CD8-positive, alpha-beta memory T cell (primary cell): ENCODE results near the gene NYAP2. TPM values are rescaled to one million over a fixed set of nuclear protein-coding genes. Genes with fewer than 3 reads are reported as not detected.
A peak's percentile ranks its signal among the peaks of the same experiment; 100 is the strongest.

Source experiments
- CTCF ChIA-PET: fragments of 350-600 bp; sonication (Branson Sonifier 250); formaldehyde crosslinking; loops from one replicate; lab custom pipeline; 2021; ENCODE audit warnings: antibody characterized with exemption; lab: Charles Lee
- POLR2A ChIA-PET: fragments of 350-600 bp; sonication (Branson Sonifier 250); formaldehyde crosslinking; loops from one replicate; lab custom pipeline; 2021; ENCODE audit warnings: antibody characterized with exemption; lab: Charles Lee
- DNase-seq, 5 donors: peaks; one replicate each; pipeline versions ENCODE4 v3.0.0 to v3.0.0-alpha.2; 2020 to 2022; ENCODE audit warnings: mixed read lengths in 1 of 5
- H3K27ac ChIP-seq: one replicate; pipeline ENCODE4 v1.7.0; 2013; ENCODE audit warnings: low read depth, mild to moderate bottlenecking, low read length, moderate library complexity
- H3K27me3 ChIP-seq: 2 replicates; pipeline ENCODE4 v1.7.0; 2013; ENCODE audit warnings: low read length, mild to moderate bottlenecking; ENCODE audit not compliant: insufficient read depth, poor library complexity, severe bottlenecking
- H3K36me3 ChIP-seq: 2 replicates; pipeline ENCODE4 v1.7.0; 2013; ENCODE audit warnings: mild to moderate bottlenecking, low read length, moderate library complexity; ENCODE audit not compliant: insufficient read depth
- H3K4me1 ChIP-seq: 2 replicates; pipeline ENCODE4 v1.7.0; 2013; ENCODE audit warnings: mild to moderate bottlenecking, low read length, moderate library complexity; ENCODE audit not compliant: insufficient read depth
- H3K4me3 ChIP-seq: 2 replicates; pipeline ENCODE4 v1.7.0; 2013; ENCODE audit warnings: mild to moderate bottlenecking, low read length
- H3K9me3 ChIP-seq: 2 replicates; pipeline ENCODE4 v1.7.0; 2013; ENCODE audit warnings: mild to moderate bottlenecking, low read length
- H3K27ac Mint-ChIP-seq, 8 donors: one replicate each; pipeline ENCODE4 v1.8.0; 2020 to 2021; ENCODE audit warnings: mixed read lengths in 8 of 8, mild to moderate bottlenecking in 6 of 8, inconsistent platforms in 3 of 8, moderate library complexity in 3 of 8
- H3K27me3 Mint-ChIP-seq, 2 donors: one replicate each; pipeline ENCODE4 v1.8.0; 2020 to 2021; ENCODE audit warnings: mixed read lengths in 2 of 2, mild to moderate bottlenecking in 1 of 2, moderate library complexity in 1 of 2
- H3K36me3 Mint-ChIP-seq, 3 donors: one replicate each; pipeline ENCODE4 v1.8.0; 2020 to 2021; ENCODE audit warnings: mixed read lengths in 3 of 3, inconsistent platforms in 1 of 3, mild to moderate bottlenecking in 1 of 3
- H3K4me1 Mint-ChIP-seq, 3 donors: one replicate each; pipeline ENCODE4 v1.8.0; 2020 to 2021; ENCODE audit warnings: mixed read lengths in 3 of 3, inconsistent platforms in 1 of 3, mild to moderate bottlenecking in 1 of 3
- H3K4me3 Mint-ChIP-seq, 7 donors: one replicate each; pipeline ENCODE4 v1.8.0; 2020 to 2021; ENCODE audit warnings: mixed read lengths in 7 of 7, mild to moderate bottlenecking in 6 of 7, moderate library complexity in 4 of 7, inconsistent platforms in 2 of 7
- H3K9me3 Mint-ChIP-seq, 5 donors: one replicate each; pipeline ENCODE4 v1.8.0; 2020 to 2022; ENCODE audit warnings: mixed read lengths in 5 of 5, mild to moderate bottlenecking in 3 of 5, moderate library complexity in 2 of 5, inconsistent platforms in 1 of 5
- polyA plus RNA-seq: library from polyadenylated mRNA; unstranded; fragments of 300-500 nt; fragmentation: Illumina TruSeq; gene quantifications from one replicate; pipeline ENCODE4 v1.2.3, GENCODE V29; 2021
- total RNA-seq, 2 experiments: library from RNA; stranded (reverse); gene quantifications; one replicate each; pipeline ENCODE4 v1.2.3, GENCODE V29; 2021

NYAP2 gene
- total and polyA plus RNA-seq, 3 experiments from 2014 or later = not detected

GRCh38 chr2:225458431-225459117 is 59.1 kb downstream of the NYAP2 start:
- no peaks in the 10 kb centered on the region for H3K27me3 ChIP-seq
- Mint-ChIP-seq H3K36me3 (peaks cover 0 to 3% (median 0%) of the 10 kb centered on the region in 3 donors), H3K27ac (no peak overlapping the region), H3K27me3 (peaks cover 0 to 25% of the 10 kb centered on the region in 2 donors), H3K9me3 (no peaks in the 10 kb centered on the region), H3K4me1 (peaks cover under 1 to 5% (median 3%) of the 10 kb centered on the region in 3 donors), H3K4me3 (no peak overlapping the region)
- no peaks in the 10 kb centered on the region for H3K9me3 ChIP-seq
- no peak overlapping the region for H3K4me3 ChIP-seq
- CTCF ChIA-PET = no interaction called here
- H3K36me3 ChIP-seq = no peaks in the 10 kb centered on the region
- POLR2A ChIA-PET = no interaction called here
- no peak overlapping the region for H3K27ac ChIP-seq
- no peak for DNase-seq
- peaks cover under 1% of the 10 kb centered on the region for H3K4me1 ChIP-seq

- Mint-ChIP-seq H3K4me1 (peaks cover 16 to 23% (median 21%) of the 10 kb centered on the region in 3 donors), H3K36me3 (peaks cover 0 to 3% (median 2%) of the 10 kb centered on the region in 3 donors), H3K27me3 (peaks cover 0 to 17% of the 10 kb centered on the region in 2 donors), H3K4me3 (peak overlapping the region in 1 of 7 donors; percentile 52), H3K9me3 (no peaks in the 10 kb centered on the region), H3K27ac (no peak overlapping the region)
- no peak for DNase-seq
- CTCF ChIA-PET = no interaction called here
- POLR2A ChIA-PET = no interaction called here
- Histone ChIP-seq H3K4me3 (no peak overlapping the region), H3K27me3 (no peaks in the 10 kb centered on the region), H3K9me3 (no peaks in the 10 kb centered on the region), H3K4me1 (peaks cover 11% of the 10 kb centered on the region), H3K27ac (no peak overlapping the region), H3K36me3 (no peaks in the 10 kb centered on the region)
These were observed 62.9 kb downstream of the NYAP2 start for GRCh38 chr2:225462417-225462816.

DNA sequence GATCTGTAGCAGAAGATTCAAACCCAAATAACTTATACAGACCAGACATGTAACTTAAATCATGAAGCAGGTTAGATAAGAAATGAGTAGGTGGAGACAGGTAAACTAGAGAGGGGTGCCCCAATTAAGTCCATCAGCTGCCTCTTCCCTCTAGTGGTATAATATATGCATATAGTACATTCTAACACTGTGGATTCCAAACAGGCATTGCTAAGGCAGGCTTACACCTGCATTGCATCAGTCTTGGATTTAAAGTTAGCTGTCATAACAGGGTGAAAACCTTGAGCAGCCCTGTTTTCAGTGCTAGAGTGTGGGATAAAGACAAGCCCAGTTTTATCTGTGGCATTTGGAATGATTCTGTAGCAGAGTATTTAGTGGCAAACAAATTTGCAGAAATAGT is 63.4 kb downstream of the NYAP2 start:
- Mint-ChIP-seq H3K27ac (no peak overlapping the region), H3K4me3 (peak overlapping the region in 3 of 7 donors; percentile 11 to 52 (median 33)), H3K9me3 (no peaks in the 10 kb centered on the region), H3K36me3 (peaks cover 0 to 3% (median 2%) of the 10 kb centered on the region in 3 donors), H3K4me1 (peaks cover 16 to 23% (median 21%) of the 10 kb centered on the region in 3 donors), H3K27me3 (peaks cover 0 to 13% of the 10 kb centered on the region in 2 donors)
- CTCF ChIA-PET = no interaction called here
- H3K36me3 ChIP-seq = no peaks in the 10 kb centered on the region
- H3K27ac ChIP-seq = no peak overlapping the region
- H3K4me1 ChIP-seq = peaks cover 11% of the 10 kb centered on the region
- H3K9me3 ChIP-seq = no peaks in the 10 kb centered on the region
- POLR2A ChIA-PET = no interaction called here
- H3K4me3 ChIP-seq = no peak overlapping the region
- H3K27me3 ChIP-seq = no peaks in the 10 kb centered on the region
- no peak for DNase-seq

- CTCF ChIA-PET = no interaction called here
- Mint-ChIP-seq H3K27ac (peak overlapping the region in 1 of 8 donors; percentile 57), H3K4me1 (peaks cover 16 to 23% (median 21%) of the 10 kb centered on the region in 3 donors), H3K9me3 (no peaks in the 10 kb centered on the region), H3K36me3 (peaks cover 0 to 5% (median 2%) of the 10 kb centered on the region in 3 donors), H3K27me3 (peaks cover 0 to 13% of the 10 kb centered on the region in 2 donors), H3K4me3 (peak overlapping the region in 1 of 7 donors; percentile 80)
- H3K27me3 ChIP-seq = no peaks in the 10 kb centered on the region
- no peaks in the 10 kb centered on the region for H3K36me3 ChIP-seq
- no peak overlapping the region for H3K27ac ChIP-seq
- DNase-seq = no peak
- no peaks in the 10 kb centered on the region for H3K9me3 ChIP-seq
- POLR2A ChIA-PET = no interaction called here
- peaks cover 11% of the 10 kb centered on the region for H3K4me1 ChIP-seq
- H3K4me3 ChIP-seq = no peak overlapping the region
These were observed 63.9 kb downstream of the NYAP2 start for GRCh38 chr2:225463449-225463848.

DNA sequence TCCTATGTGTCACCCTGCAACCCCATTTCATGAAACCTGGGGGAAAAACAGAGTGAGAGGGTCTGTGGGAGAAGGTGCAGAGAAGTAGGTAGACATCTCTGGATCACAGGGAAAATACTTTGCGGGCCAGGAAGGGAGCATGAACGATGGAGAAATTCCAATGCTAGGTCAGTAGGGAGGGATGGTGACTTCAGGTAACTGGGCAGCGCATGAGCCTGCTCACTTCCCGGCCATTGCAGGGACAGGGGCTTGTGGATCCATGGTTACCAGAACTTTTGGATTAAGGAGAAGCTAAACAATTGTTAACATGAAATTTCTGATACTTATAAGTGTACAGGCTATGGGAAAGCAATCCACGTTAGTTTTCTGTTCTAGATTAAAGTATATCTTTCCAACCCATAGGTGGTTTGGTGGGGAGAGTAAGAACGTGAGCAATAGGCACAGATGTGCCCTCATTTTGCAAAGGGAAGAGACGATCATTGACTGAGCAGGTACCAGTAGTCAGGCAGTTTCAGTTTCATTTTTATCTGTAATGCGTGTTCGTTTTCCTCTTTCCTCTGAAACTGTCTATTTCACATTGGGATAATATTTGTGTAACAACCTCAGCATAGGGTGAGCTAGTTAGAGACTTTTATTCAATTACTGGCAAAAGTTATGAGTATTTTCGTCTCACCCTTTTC is 65.0 kb downstream of the NYAP2 start:
- Mint-ChIP-seq H3K4me3 (peak overlapping the region; percentile 76 to 93 (median 85)), H3K27me3 (peaks cover 1 to 9% of the 10 kb centered on the region in 2 donors)
- CTCF ChIA-PET = no interaction called here

DNA sequence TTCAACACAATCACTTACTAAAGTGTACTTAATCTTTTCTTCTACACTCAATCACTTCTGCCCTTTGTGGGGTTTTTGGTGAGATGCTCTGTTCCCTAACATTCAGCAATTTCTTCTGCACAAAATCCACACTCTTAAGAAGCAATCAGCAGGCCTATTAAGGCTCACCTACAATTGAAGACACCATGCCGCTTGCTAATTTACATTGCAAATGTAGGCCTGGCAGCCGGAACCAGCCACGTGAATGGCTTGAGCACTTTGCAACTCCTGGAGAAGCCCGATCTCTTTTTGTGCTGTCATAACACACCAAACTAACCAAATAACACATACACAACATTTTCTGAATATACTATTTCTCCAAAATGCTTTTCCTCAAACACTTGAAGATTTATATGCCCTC is 66.3 kb downstream of the NYAP2 start:
- Mint-ChIP-seq H3K4me3 (peak overlapping the region in 6 of 7 donors; percentile 10 to 59 (median 32)), H3K36me3 (peaks cover 0 to 5% (median 2%) of the 10 kb centered on the region in 3 donors), H3K27ac (peak overlapping the region in 1 of 8 donors; percentile 74), H3K27me3 (peaks cover 1 to 3% of the 10 kb centered on the region in 2 donors), H3K4me1 (peaks cover 16 to 23% (median 21%) of the 10 kb centered on the region in 3 donors), H3K9me3 (peaks cover 0 to 3% (median 0%) of the 10 kb centered on the region in 5 donors)
- no peaks in the 10 kb centered on the region for H3K9me3 ChIP-seq
- no peaks in the 10 kb centered on the region for H3K27me3 ChIP-seq
- H3K4me1 ChIP-seq = peaks cover 11% of the 10 kb centered on the region
- no peak overlapping the region for H3K27ac ChIP-seq
- H3K4me3 ChIP-seq = no peak overlapping the region
- H3K36me3 ChIP-seq = no peaks in the 10 kb centered on the region
- ChIA-PET CTCF (no interaction called here), POLR2A (no interaction called here)
- no peak for DNase-seq

More for the DNA sequence above, 65.0 kb downstream of the NYAP2 start:
- peak in 2 of 5 donors; percentile 25 to 30 for DNase-seq
- Mint-ChIP-seq H3K9me3 (peaks cover 0 to 2% (median 0%) of the 10 kb centered on the region in 5 donors), H3K4me1 (peaks cover 16 to 23% (median 21%) of the 10 kb centered on the region in 3 donors), H3K27ac (peak overlapping the region; percentile 17 to 92 (median 84)), H3K36me3 (peaks cover 0 to 8% (median 2%) of the 10 kb centered on the region in 3 donors)
- POLR2A ChIA-PET = no interaction called here
- Histone ChIP-seq H3K4me1 (peaks cover 11% of the 10 kb centered on the region), H3K27ac (no peak overlapping the region), H3K4me3 (peak overlapping the region; percentile 59), H3K36me3 (no peaks in the 10 kb centered on the region), H3K27me3 (no peaks in the 10 kb centered on the region), H3K9me3 (no peaks in the 10 kb centered on the region)

DNA sequence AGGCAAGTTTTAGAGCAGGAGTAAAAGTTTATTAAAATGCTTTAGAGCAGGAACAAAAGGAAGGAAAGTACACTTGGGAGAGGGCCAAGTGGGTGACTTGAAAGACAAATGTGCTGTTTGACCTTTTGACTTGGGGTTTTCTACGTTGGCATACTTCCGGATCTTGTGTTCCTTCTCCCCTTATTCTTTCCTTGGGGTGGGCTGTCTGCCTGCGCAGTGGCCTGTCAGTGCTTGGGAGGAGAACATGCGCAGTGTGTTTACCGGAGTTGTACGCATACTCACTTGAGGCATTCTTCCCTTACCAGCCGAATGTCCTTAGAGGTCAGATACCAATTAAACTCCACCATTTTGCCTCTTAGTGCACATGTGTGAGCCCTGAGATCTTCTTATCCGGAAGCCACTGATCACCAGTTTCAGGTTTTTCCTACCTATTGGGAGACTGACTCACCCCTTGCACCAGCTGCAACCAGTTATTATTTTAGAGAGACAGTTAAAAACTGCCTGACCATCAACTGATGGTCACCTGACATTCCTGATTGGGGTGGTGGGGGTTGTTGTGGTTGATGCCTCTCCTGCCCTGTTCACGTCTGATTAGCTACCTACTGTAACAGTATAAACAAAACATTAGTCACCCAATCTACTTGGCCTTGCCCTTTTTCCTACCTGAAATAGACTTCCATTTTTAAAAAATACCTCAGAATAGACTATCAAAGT is 67.5 kb downstream of the NYAP2 start:
- CTCF ChIA-PET = interaction anchor here (0.5 kb wide), 1 partner anchor 980 kb away, joined by 4 read pairs; no protein-coding TSS in a partner anchor

More for the DNA sequence above, 67.5 kb downstream of the NYAP2 start:
- no peak for DNase-seq
- H3K4me3 ChIP-seq = no peak overlapping the region
- POLR2A ChIA-PET = no interaction called here
- Mint-ChIP-seq H3K36me3 (peaks cover 0 to 5% (median 2%) of the 10 kb centered on the region in 3 donors), H3K27me3 (peaks cover 0 to 1% of the 10 kb centered on the region in 2 donors), H3K4me1 (peaks cover 16 to 23% (median 21%) of the 10 kb centered on the region in 3 donors), H3K27ac (peak overlapping the region in 1 of 8 donors; percentile 34), H3K4me3 (peak overlapping the region in 1 of 7 donors; percentile 35), H3K9me3 (peaks cover 0 to 3% (median 0%) of the 10 kb centered on the region in 5 donors)
- no peaks in the 10 kb centered on the region for H3K27me3 ChIP-seq
- H3K36me3 ChIP-seq = no peaks in the 10 kb centered on the region
- H3K27ac ChIP-seq = no peak overlapping the region
- no peaks in the 10 kb centered on the region for H3K9me3 ChIP-seq
- H3K4me1 ChIP-seq = peaks cover 11% of the 10 kb centered on the region
